Mesendoderm (in vitro differentiated cells): ENCODE data around the gene IL16.
A peak's percentile ranks its signal among the peaks of the same experiment; 100 is the strongest.
"Not testable (repeated sequence)": the region's sequence is repeated elsewhere in the genome, so short reads cannot be mapped to it uniquely, and the experiment has no call there.

Experiments
- DNase-seq: peaks from one replicate; pipeline ENCODE4 v3.0.0; 2013
- H2AK5ac ChIP-seq: 2 replicates; pipeline ENCODE4 v1.6.1; 2013; ENCODE audit warnings: low read length, inconsistent platforms
- H2BK120ac ChIP-seq: 2 replicates; pipeline ENCODE4 v1.6.1; 2013; ENCODE audit warnings: low read depth, mild to moderate bottlenecking, low read length, moderate library complexity, mixed read lengths
- H2BK15ac ChIP-seq: replicated peaks from 2 replicates; pipeline ENCODE4 v1.6.1; 2013; ENCODE audit warnings: low read depth, mild to moderate bottlenecking, moderate library complexity
- H2BK5ac ChIP-seq: 2 replicates; pipeline ENCODE4 v1.6.1; 2013; ENCODE audit warnings: low read length, inconsistent platforms
- H3K18ac ChIP-seq: 2 replicates; pipeline ENCODE4 v1.6.1; 2013; ENCODE audit warnings: mild to moderate bottlenecking, low read length, mixed read lengths
- H3K23ac ChIP-seq: one replicate; pipeline ENCODE4 v1.6.1; 2013; ENCODE audit warnings: low read length
- H3K27ac ChIP-seq: 2 replicates; pipeline ENCODE4 v1.5.1; 2013; ENCODE audit warnings: low read depth, mild to moderate bottlenecking, inconsistent platforms, low read length, moderate library complexity
- H3K27me3 ChIP-seq: 2 replicates; pipeline ENCODE4 v1.6.1; 2013; ENCODE audit warnings: low read length, control low read depth, mild to moderate bottlenecking, inconsistent platforms; ENCODE audit not compliant: insufficient read depth, poor library complexity
- H3K36me3 ChIP-seq: 2 replicates; pipeline ENCODE4 v1.6.1; 2013; ENCODE audit warnings: low read length, inconsistent platforms; ENCODE audit not compliant: control insufficient read depth, insufficient read depth
- H3K4ac ChIP-seq: one replicate; pipeline ENCODE4 v1.6.1; 2013; ENCODE audit warnings: low read depth, mild to moderate bottlenecking, low read length, moderate library complexity
- H3K4me1 ChIP-seq: 2 replicates; pipeline ENCODE4 v1.6.1; 2013; ENCODE audit warnings: low read depth, low read length, inconsistent platforms; ENCODE audit not compliant: control insufficient read depth
- H3K4me2 ChIP-seq: 2 replicates; pipeline ENCODE4 v1.6.1; 2013; ENCODE audit warnings: low read length
- H3K4me3 ChIP-seq: 2 replicates; pipeline ENCODE4 v1.5.1; 2013; ENCODE audit warnings: mild to moderate bottlenecking, low read length
- H3K56ac ChIP-seq: one replicate; pipeline ENCODE4 v1.6.1; 2013; ENCODE audit warnings: low read length
- H3K79me1 ChIP-seq: 2 replicates; pipeline ENCODE4 v1.6.1; 2013; ENCODE audit warnings: low read length, inconsistent platforms
- H3K79me2 ChIP-seq: 2 replicates; pipeline ENCODE4 v1.6.1; 2013; ENCODE audit warnings: mild to moderate bottlenecking, low read length; ENCODE audit not compliant: control insufficient read depth, insufficient read depth
- H3K9ac ChIP-seq: 2 replicates; pipeline ENCODE4 v1.6.1; 2013; ENCODE audit warnings: low read length, inconsistent platforms
- H4K5ac ChIP-seq: one replicate; pipeline ENCODE4 v1.6.1; 2013; ENCODE audit warnings: low read length
- H4K8ac ChIP-seq: one replicate; pipeline ENCODE4 v1.6.1; 2013; ENCODE audit warnings: low read depth, mild to moderate bottlenecking, control low read depth, low read length, moderate library complexity
- whole genome bisulfite sequencing: extraction: QIAGEN DNeasy Blood & Tissue Kit; methylation state at CpG from one replicate; pipeline ENCODE4 v1.1.7; 2013; ENCODE audit warnings: low lambda C conversion rate, missing lambda C conversion rate; ENCODE audit not compliant: insufficient coverage; ENCODE audit errors: extremely low coverage; 5-methylcytosine and 5-hydroxymethylcytosine counted together

IL16 gene

DNA sequence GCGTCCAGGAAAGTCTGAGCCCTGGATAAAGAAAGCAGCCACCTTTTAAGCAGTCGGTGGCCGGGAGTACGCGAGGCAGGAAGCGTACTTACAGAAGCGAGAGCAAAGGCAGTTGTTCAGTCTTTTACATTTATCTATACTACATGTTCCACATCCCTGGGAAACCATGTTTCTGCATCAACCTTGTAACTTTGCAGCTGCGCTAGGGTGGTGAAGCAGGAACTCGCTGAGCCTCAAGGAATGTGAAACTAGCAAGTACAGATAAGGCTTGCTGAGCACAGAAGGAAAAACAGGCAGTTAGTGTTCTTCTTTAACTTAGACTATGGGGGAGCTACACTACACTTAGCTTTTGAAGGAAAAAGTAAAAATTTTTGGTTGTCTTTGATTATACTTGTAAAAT lies 134.5 kb downstream of the IL16 start:
- not testable (repeated sequence) for H3K56ac ChIP-seq, H3K27ac ChIP-seq, H3K79me1 ChIP-seq, H3K4ac ChIP-seq, H3K4me3 ChIP-seq, H3K23ac ChIP-seq, H3K79me2 ChIP-seq, H2BK5ac ChIP-seq, H2BK15ac ChIP-seq, H2BK120ac ChIP-seq, H3K27me3 ChIP-seq, H2AK5ac ChIP-seq, H4K5ac ChIP-seq, H3K4me1 ChIP-seq, H3K4me2 ChIP-seq, H3K36me3 ChIP-seq, H4K8ac ChIP-seq, H3K18ac ChIP-seq, H3K9ac ChIP-seq
- no CpG with 5 or more reads among the region's 9 CpGs for WGBS
- peak; percentile 3 for DNase-seq

DNA sequence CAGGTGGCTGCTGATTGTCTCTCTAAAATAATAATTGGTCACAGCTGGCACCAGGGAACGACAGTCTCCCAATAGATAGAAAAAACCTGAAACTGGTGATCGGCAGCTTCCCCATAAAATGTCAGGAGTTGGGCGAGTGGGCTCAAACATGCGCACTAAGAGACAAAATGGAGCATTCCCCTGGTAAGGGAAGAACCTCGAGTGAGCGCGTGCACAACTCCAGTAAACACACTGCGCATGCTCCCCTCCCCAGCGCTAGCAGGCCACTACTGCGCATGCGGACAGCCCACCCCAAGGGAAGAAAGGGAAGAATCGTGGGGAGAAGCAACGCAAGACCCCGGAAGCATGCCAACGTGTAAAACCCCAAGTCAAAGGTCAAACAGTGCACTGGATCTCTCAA lies 134.9 kb downstream of the IL16 start:
- no peak overlapping the region for H3K9ac ChIP-seq
- no peaks in the 10 kb centered on the region for H3K36me3 ChIP-seq
- H3K79me1 ChIP-seq, result no peaks in the 10 kb centered on the region
- no peak overlapping the region for H4K5ac ChIP-seq
- no peaks in the 10 kb centered on the region for H3K4me1 ChIP-seq
- no peak for DNase-seq
- no peak overlapping the region for H2BK120ac ChIP-seq
- WGBS, result no CpG with 5 or more reads among the region's 15 CpGs
- no peak overlapping the region for H3K4me3 ChIP-seq
- no peak overlapping the region for H3K27ac ChIP-seq
- no peaks in the 10 kb centered on the region for H3K79me2 ChIP-seq
- H3K18ac ChIP-seq, result no peak overlapping the region
- H4K8ac ChIP-seq, result no peak overlapping the region
- H2AK5ac ChIP-seq, result no peak overlapping the region
- H3K4me2 ChIP-seq, result no peak overlapping the region
- no peak overlapping the region for H3K23ac ChIP-seq
- H2BK5ac ChIP-seq, result no peak overlapping the region
- no peak overlapping the region for H3K4ac ChIP-seq
- no peaks in the 10 kb centered on the region for H3K27me3 ChIP-seq
- H3K56ac ChIP-seq, result no peak overlapping the region
- H2BK15ac ChIP-seq, result no peak overlapping the region

GRCh38 chr15:81332326-81332725 lies 135.6 kb downstream of the IL16 start:
- no peak overlapping the region for H3K4ac ChIP-seq

DNA sequence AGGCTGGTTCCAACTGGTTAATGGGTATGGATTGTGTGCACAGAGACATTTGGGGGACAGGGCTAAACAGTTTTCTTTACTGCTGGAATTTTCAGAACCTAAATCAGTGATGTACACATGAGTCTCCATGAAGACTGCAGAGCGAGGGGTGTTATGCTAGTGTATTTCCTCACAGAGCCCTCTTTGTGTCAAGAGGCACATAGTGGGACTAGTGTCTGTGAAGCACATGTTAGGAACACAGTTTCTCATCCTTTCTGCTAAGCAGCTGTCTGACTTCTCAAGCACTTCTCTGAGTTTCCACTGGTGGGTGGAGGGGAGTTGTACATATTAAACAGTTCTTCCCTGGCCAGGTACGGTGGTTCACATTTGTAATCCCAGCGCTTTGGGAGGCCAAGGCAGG lies 136.7 kb downstream of the IL16 start:
- Histone ChIP-seq H3K4me3 (no peak overlapping the region), H2BK120ac (no peak overlapping the region), H2BK15ac (no peak overlapping the region), H2AK5ac (no peak overlapping the region), H3K27ac (no peak overlapping the region), H4K5ac (no peak overlapping the region), H3K4me1 (no peaks in the 10 kb centered on the region), H4K8ac (no peak overlapping the region), H3K9ac (no peak overlapping the region), H3K4me2 (no peak overlapping the region), H3K79me2 (no peaks in the 10 kb centered on the region), H3K56ac (no peak overlapping the region), H2BK5ac (no peak overlapping the region), H3K4ac (no peak overlapping the region), H3K79me1 (no peaks in the 10 kb centered on the region), H3K36me3 (no peaks in the 10 kb centered on the region), H3K27me3 (no peaks in the 10 kb centered on the region), H3K18ac (no peak overlapping the region), H3K23ac (no peak overlapping the region)
- DNase-seq, result no peak
- WGBS, result no CpG with 5 or more reads among the region's 3 CpGs

More at GRCh38 chr15:81332326-81332725, 135.6 kb downstream of the IL16 start:
- no peaks in the 10 kb centered on the region for H3K79me1 ChIP-seq
- no peak for DNase-seq
- H3K36me3 ChIP-seq, result no peaks in the 10 kb centered on the region
- no peak overlapping the region for H4K5ac ChIP-seq
- H2AK5ac ChIP-seq, result no peak overlapping the region
- H2BK15ac ChIP-seq, result no peak overlapping the region
- WGBS, result no CpG with 5 or more reads among the region's 12 CpGs
- no peak overlapping the region for H3K4me3 ChIP-seq
- H2BK120ac ChIP-seq, result no peak overlapping the region
- H3K9ac ChIP-seq, result no peak overlapping the region
- H3K23ac ChIP-seq, result no peak overlapping the region
- no peak overlapping the region for H3K27ac ChIP-seq
- H2BK5ac ChIP-seq, result no peak overlapping the region
- H3K27me3 ChIP-seq, result no peaks in the 10 kb centered on the region
- no peak overlapping the region for H3K4me2 ChIP-seq
- no peak overlapping the region for H4K8ac ChIP-seq
- H3K79me2 ChIP-seq, result no peaks in the 10 kb centered on the region
- no peaks in the 10 kb centered on the region for H3K4me1 ChIP-seq
- H3K56ac ChIP-seq, result no peak overlapping the region
- H3K18ac ChIP-seq, result no peak overlapping the region

DNA sequence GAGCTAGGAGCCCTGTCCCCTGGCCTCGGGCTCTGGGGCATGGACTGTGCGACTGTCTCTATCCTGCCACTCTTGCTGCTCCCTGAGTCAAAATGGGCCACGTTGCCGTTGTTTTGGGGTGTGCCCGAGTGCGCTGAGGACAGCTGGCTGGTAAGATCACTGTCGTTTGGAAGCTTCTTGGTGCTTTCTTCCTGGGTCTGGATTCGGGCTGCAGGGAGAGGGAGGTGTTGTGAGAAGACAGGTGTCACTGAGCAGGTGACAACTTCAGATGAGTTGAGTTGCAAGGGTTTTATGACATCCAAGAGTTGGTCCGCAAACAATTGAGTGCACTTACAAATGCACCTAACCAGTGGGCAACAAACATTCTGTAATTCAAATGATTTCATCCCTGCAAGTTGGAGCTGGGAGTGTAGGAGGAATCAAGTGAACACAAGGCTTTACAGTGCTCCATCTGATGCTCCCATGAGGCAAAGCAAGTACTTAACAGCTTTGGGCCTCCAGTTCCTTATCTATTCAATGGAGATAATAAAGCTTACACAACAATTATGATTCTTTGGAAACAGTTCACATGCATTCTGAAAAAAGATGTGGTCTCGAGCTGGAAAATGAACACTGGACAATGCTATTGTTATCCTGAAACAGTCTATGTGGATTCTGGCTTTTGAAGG lies 138.2 kb downstream of the IL16 start:
- Histone ChIP-seq H3K27me3 (no peaks in the 10 kb centered on the region), H2BK120ac (no peak overlapping the region), H3K79me1 (no peaks in the 10 kb centered on the region), H3K79me2 (no peaks in the 10 kb centered on the region), H4K8ac (no peak overlapping the region), H3K36me3 (no peaks in the 10 kb centered on the region), H3K4me1 (no peaks in the 10 kb centered on the region), H3K4me3 (no peak overlapping the region), H3K56ac (no peak overlapping the region), H3K23ac (no peak overlapping the region), H2BK15ac (no peak overlapping the region), H4K5ac (no peak overlapping the region), H3K18ac (no peak overlapping the region), H2AK5ac (no peak overlapping the region), H3K27ac (no peak overlapping the region), H3K4me2 (no peak overlapping the region), H2BK5ac (no peak overlapping the region), H3K9ac (no peak overlapping the region), H3K4ac (no peak overlapping the region)
- DNase-seq, result no peak
- no CpG with 5 or more reads among the region's 10 CpGs for WGBS

DNA sequence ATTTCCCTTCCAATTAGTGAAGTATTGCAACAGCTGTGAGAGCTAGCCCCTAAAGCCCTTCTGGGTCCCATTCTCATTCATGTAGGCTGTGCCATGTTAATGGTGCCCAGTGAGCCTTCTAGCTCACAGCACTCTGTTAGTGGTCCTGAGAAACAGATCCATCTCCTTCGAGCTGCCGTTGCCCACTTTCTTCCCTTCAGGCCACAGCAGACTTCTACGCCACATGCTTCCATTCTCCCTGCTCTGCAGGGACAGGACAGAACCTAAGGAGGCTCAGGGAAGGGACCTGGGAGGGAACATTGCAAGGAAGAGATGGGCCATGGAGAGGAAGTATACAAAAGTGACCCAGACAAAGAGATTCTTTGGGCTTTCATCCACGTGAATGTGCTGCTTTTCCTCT lies 139.0 kb downstream of the IL16 start:
- Histone ChIP-seq H3K4me1 (no peaks in the 10 kb centered on the region), H4K8ac (no peak overlapping the region), H2BK15ac (no peak overlapping the region), H3K79me1 (no peaks in the 10 kb centered on the region), H3K79me2 (no peaks in the 10 kb centered on the region), H3K9ac (no peak overlapping the region), H3K4me2 (no peak overlapping the region), H3K23ac (no peak overlapping the region), H2AK5ac (no peak overlapping the region), H3K56ac (no peak overlapping the region), H3K27ac (no peak overlapping the region), H3K36me3 (no peaks in the 10 kb centered on the region), H3K4ac (no peak overlapping the region), H3K27me3 (no peaks in the 10 kb centered on the region), H3K4me3 (no peak overlapping the region), H2BK120ac (no peak overlapping the region), H3K18ac (no peak overlapping the region), H4K5ac (no peak overlapping the region), H2BK5ac (no peak overlapping the region)
- no peak for DNase-seq
- no CpG with 5 or more reads among the region's 4 CpGs for WGBS
